HG03045 (cell line): ENCODE results near the gene COL4A6.

Experiments
- ATAC-seq: cut with Tn5 transposase; IDR thresholded peaks from one replicate; pipeline ENCODE4 v1.9.1; 2021; ENCODE audit warnings: mild to moderate bottlenecking, moderate library complexity; ENCODE audit not compliant: unreplicated experiment

Gene COL4A6

GRCh38 chrX:108341947-108342346, 96.3 kb downstream of the COL4A6 start:
- ATAC-seq, result no peak

GRCh38 chrX:108332281-108332680, 105.9 kb downstream of the COL4A6 start:
- ATAC-seq, result peak; percentile 59

- no peak for ATAC-seq
These were observed 106.9 kb downstream of the COL4A6 start for GRCh38 chrX:108331126-108331909.

- ATAC-seq, result no peak
These were observed 114.5 kb downstream of the COL4A6 start for GRCh38 chrX:108323751-108324150.

- no peak for ATAC-seq
These were observed 116.0 kb downstream of the COL4A6 start for GRCh38 chrX:108322234-108322633.

- no peak for ATAC-seq
These were observed 121.8 kb downstream of the COL4A6 start for GRCh38 chrX:108316456-108316855.

GRCh38 chrX:108313669-108314068, 124.6 kb downstream of the COL4A6 start:
- no peak for ATAC-seq

- ATAC-seq, result no peak
These were observed 125.3 kb downstream of the COL4A6 start for GRCh38 chrX:108312957-108313356.

- no peak for ATAC-seq
These were observed 126.2 kb downstream of the COL4A6 start for GRCh38 chrX:108312011-108312410.

- ATAC-seq, result no peak
These were observed 127.7 kb downstream of the COL4A6 start for GRCh38 chrX:108310506-108310905.

GRCh38 chrX:108309144-108309543, 129.1 kb downstream of the COL4A6 start:
- ATAC-seq, result no peak

- ATAC-seq, result no peak
These were observed 130.8 kb downstream of the COL4A6 start for GRCh38 chrX:108307132-108308085.

GRCh38 chrX:108306086-108306485, 132.1 kb downstream of the COL4A6 start:
- no peak for ATAC-seq

GRCh38 chrX:108304757-108305156, 133.5 kb downstream of the COL4A6 start:
- no peak for ATAC-seq

- no peak for ATAC-seq
These were observed 134.0 kb downstream of the COL4A6 start for GRCh38 chrX:108304210-108304609.

GRCh38 chrX:108303682-108304081, 134.5 kb downstream of the COL4A6 start:
- no peak for ATAC-seq

GRCh38 chrX:108299704-108300103, 138.5 kb downstream of the COL4A6 start:
- ATAC-seq, result no peak

GRCh38 chrX:108299101-108299591, 139.1 kb downstream of the COL4A6 start:
- no peak for ATAC-seq

GRCh38 chrX:108298165-108298602, 140.0 kb downstream of the COL4A6 start:
- ATAC-seq, result no peak

- no peak for ATAC-seq
These were observed 140.9 kb downstream of the COL4A6 start for GRCh38 chrX:108297290-108297689.

- no peak for ATAC-seq
These were observed 146.2 kb downstream of the COL4A6 start for GRCh38 chrX:108292053-108292452.

GRCh38 chrX:108285918-108286317, 152.3 kb downstream of the COL4A6 start:
- ATAC-seq, result no peak
